Measurements from ENCODE around the gene SNX32. TPM values are rescaled to one million over a fixed set of nuclear protein-coding genes. Genes with fewer than 3 reads are reported as not detected.
A peak's percentile ranks its signal among the peaks of the same experiment; 100 is the strongest.

SNX32 gene
- total and polyA plus RNA-seq, 9 of the 15 experiments (the other 6 are each of a cell fraction or from before 2014, with no cell fraction given), result 0.03 TPM; not detected in 7

DNA sequence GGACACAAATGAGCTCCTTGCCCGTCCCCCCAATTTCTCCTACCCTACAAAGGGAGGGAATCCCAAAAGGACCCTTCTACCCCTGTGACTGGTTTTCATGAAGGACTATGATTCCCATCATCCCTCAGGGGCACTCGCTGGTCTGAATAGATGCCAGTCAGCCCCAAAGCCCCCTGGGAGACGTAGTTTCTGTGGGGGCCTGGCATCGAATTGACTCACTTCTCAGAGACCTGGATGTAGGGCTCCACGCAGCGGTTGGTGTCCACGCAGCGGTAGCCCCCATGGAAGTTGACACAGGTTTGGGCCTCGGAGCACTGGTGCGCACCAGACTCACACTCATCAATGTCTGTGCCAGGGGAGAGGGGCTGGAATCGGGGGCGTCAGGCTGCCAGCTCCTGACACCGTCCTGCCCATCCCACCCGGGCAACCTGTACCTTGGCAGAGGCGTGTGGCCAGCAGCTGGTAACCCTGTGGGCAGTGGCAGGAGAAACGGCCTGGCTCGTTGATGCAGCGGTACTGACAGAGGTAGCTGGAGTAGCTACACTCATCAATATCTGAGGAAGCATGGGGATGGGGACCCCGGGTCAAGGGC, 34.4 kb downstream of the SNX32 start (continued):
- TF ChIP-seq POLR2G (IDR thresholded peaks at IDR 0.05; ENCODE audit: low read depth, low read length) (peak; percentile 78), SP2 (IDR thresholded peaks at IDR 0.05; ENCODE audit: extremely low read depth, low read depth, low read length, poor library complexity, severe bottlenecking) (no peak), HCFC1 (IDR thresholded peaks at IDR 0.05; ENCODE audit: low read depth, low read length) (peak; percentile 86), MIER1 (IDR thresholded peaks at IDR 0.05; ENCODE audit: low read depth) (no peak), TEAD4 (IDR thresholded peaks at IDR 0.05; ENCODE audit: low read length) (no peak), TEAD4 (CRISPR knock-in tag; IDR thresholded peaks at IDR 0.05; ENCODE audit: borderline replicate concordance) (no peak), SIX5 (IDR thresholded peaks at IDR 0.05; ENCODE audit: borderline replicate concordance in 1 of 2, insufficient read depth in 1 of 2, low read depth in 1 of 2, low read length in 2 of 2) (peak; percentile 55 to 57; a peak in 2 of 4 replicates), FOXA1 (IDR thresholded peaks at IDR 0.05; ENCODE audit: borderline replicate concordance) (no peak), BRD9 (IDR thresholded peaks at IDR 0.05; ENCODE audit: low read depth, partially characterized antibody) (no peak)
- TF ChIP-seq, protein P1, sequence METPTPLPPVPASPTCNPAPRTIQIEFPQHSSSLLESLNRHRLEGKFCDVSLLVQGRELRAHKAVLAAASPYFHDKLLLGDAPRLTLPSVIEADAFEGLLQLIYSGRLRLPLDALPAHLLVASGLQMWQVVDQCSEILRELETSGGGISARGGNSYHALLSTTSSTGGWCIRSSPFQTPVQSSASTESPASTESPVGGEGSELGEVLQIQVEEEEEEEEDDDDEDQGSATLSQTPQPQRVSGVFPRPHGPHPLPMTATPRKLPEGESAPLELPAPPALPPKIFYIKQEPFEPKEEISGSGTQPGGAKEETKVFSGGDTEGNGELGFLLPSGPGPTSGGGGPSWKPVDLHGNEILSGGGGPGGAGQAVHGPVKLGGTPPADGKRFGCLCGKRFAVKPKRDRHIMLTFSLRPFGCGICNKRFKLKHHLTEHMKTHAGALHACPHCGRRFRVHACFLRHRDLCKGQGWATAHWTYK (CRISPR knock-in tag; IDR thresholded peaks at IDR 0.05), result no peak
- TF ChIP-seq, protein P2, sequence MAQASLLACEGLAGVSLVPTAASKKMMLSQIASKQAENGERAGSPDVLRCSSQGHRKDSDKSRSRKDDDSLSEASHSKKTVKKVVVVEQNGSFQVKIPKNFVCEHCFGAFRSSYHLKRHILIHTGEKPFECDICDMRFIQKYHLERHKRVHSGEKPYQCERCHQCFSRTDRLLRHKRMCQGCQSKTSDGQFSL (CRISPR knock-in tag; IDR thresholded peaks at IDR 0.05), result no peak
- TF ChIP-seq, protein P2 (tag; IDR thresholded peaks at IDR 0.05), result no peak
- TF ChIP-seq, protein P3, sequence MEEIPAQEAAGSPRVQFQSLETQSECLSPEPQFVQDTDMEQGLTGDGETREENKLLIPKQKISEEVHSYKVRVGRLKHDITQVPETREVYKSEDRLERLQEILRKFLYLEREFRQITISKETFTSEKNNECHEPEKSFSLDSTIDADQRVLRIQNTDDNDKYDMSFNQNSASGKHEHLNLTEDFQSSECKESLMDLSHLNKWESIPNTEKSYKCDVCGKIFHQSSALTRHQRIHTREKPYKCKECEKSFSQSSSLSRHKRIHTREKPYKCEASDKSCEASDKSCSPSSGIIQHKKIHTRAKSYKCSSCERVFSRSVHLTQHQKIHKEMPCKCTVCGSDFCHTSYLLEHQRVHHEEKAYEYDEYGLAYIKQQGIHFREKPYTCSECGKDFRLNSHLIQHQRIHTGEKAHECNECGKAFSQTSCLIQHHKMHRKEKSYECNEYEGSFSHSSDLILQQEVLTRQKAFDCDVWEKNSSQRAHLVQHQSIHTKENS (CRISPR knock-in tag; IDR thresholded peaks at IDR 0.05), result no peak
